ENCODE results near the gene USP27X. TPM values are rescaled to one million over a fixed set of nuclear protein-coding genes. Genes with fewer than 3 reads are reported as not detected.

Gene USP27X
- total and polyA plus RNA-seq, 2 of the 4 experiments (the other 2 are of a cell fraction), result 2.7 to 6.3 TPM

GRCh38 chrX:49919617-49920016 is 40.3 kb downstream of the USP27X start:
- dilution Hi-C loops (cut with HindIII; ENCODE audit: low sequenced_read_pairs, unreplicated experiment) (no loop called here), in situ Hi-C loops (cut with MboI; ENCODE audit: low sequenced_read_pairs) (loop anchor here (25.0 kb wide), 1 partner anchor 668 kb away; no protein-coding TSS in a partner anchor)
- CTCF ChIA-PET, result interaction anchor here (0.7 to 1.4 kb wide), 3 partner anchors 13 to 133 kb away, joined by 3 to 5 read pairs (median 4); no protein-coding TSS in a partner anchor

More at GRCh38 chrX:49919617-49920016, 40.3 kb downstream of the USP27X start:
- H3K4me3 ChIP-seq (ENCODE audit: insufficient read depth, low read depth, low read length), result no peak overlapping the region
- intact Hi-C loops (cut with micrococcal nuclease), result loop anchor here (10.0 kb wide), 1 partner anchor 775 kb away; no protein-coding TSS in a partner anchor
- ATAC-seq (ENCODE audit: low read depth) (no peak), DNase-seq (peak; percentile 46)
- H3K4me1 ChIP-seq (ENCODE audit: control insufficient read depth, insufficient read depth, low read length), result no peaks in the 10 kb centered on the region
- H2BK120ac ChIP-seq (ENCODE audit: low read depth, low read length), result no peak overlapping the region
- H2AK5ac ChIP-seq (ENCODE audit: low read depth, low read length), result no peak overlapping the region
- no peak overlapping the region for H2BK15ac ChIP-seq (ENCODE audit: low read depth, low read length)
- no peaks in the 10 kb centered on the region for H3K9me3 ChIP-seq (ENCODE audit: control insufficient read depth, insufficient read depth, low read length)
- no peak overlapping the region for H3K56ac ChIP-seq (ENCODE audit: extremely low read depth, insufficient read depth, low read length)
- no peak overlapping the region for H3K27ac ChIP-seq (ENCODE audit: insufficient read depth, low read length)
- H3K9me1 ChIP-seq (ENCODE audit: insufficient read depth, low read length), result no peaks in the 10 kb centered on the region
- no peak overlapping the region for H4K5ac ChIP-seq (ENCODE audit: low read depth, low read length)
- H4K20me1 ChIP-seq (ENCODE audit: insufficient read depth, low read length), result no peaks in the 10 kb centered on the region
- H3K27me3 ChIP-seq (ENCODE audit: control insufficient read depth, insufficient read depth, low read length), result no peaks in the 10 kb centered on the region
- WGBS, 2 experiments (ENCODE audit: extremely low coverage in 2 of 2, insufficient read length in 1 of 2), result no CpG with 5 or more reads among the region's 8 CpGs
- BruUV-seq (replicated peaks), result no TSS peak
- TF ChIP-seq MXI1 (IDR thresholded peaks at IDR 0.05; ENCODE audit: borderline replicate concordance, low read depth, low read length) (no peak), SMC3 (IDR thresholded peaks at IDR 0.05; ENCODE audit: low read depth, low read length) (peak; percentile 36), FOS (IDR thresholded peaks at IDR 0.05; ENCODE audit: low read depth, low read length) (no peak), BHLHE40 (IDR thresholded peaks at IDR 0.05; ENCODE audit: low read depth, low read length) (no peak), RCOR1 (IDR thresholded peaks at IDR 0.05; ENCODE audit: insufficient replicate concordance, low read length) (no peak), CEBPB (IDR thresholded peaks at IDR 0.05; ENCODE audit: low read depth, low read length) (no peak; the same call in 1 of the 2 replicates), NFE2L2 (IDR thresholded peaks at IDR 0.05; ENCODE audit: low read depth, low read length) (no peak), CHD1 (IDR thresholded peaks at IDR 0.05; ENCODE audit: low read depth, low read length) (no peak), CTCF (conservative IDR thresholded peaks at IDR 0.05; ENCODE audit: low read depth, low read length) (peak; percentile 63), MAZ (IDR thresholded peaks at IDR 0.05; ENCODE audit: borderline replicate concordance, low read depth, low read length) (peak; percentile 24; the same call in 1 of the 2 replicates), MAFK (IDR thresholded peaks at IDR 0.05; ENCODE audit: low read depth, low read length) (no peak), RAD21 (IDR thresholded peaks at IDR 0.05; ENCODE audit: low read length) (peak; percentile 45), RFX5 (IDR thresholded peaks at IDR 0.05; ENCODE audit: low read depth, low read length) (no peak), POLR2A (IDR thresholded peaks at IDR 0.05; ENCODE audit: low read depth, low read length) (no peak), ELK1 (IDR thresholded peaks at IDR 0.05; ENCODE audit: borderline replicate concordance, low read depth, low read length) (no peak), USF2 (IDR thresholded peaks at IDR 0.05; ENCODE audit: low read depth, low read length) (no peak)
- H3K79me1 ChIP-seq (ENCODE audit: low read depth in 1 of 2, low read length in 2 of 2), result no peaks in the 10 kb centered on the region
- no peak overlapping the region for H2BK20ac ChIP-seq (ENCODE audit: low read depth, low read length)
- H2AK9ac ChIP-seq (replicated peaks; ENCODE audit: low read depth, low read length, poor library complexity), result no peak overlapping the region
- no peak overlapping the region for H3K4ac ChIP-seq (ENCODE audit: low read depth, low read length)
- POLR2A ChIA-PET (ENCODE audit: unreplicated experiment), result no interaction called here
- no peak overlapping the region for H2BK5ac ChIP-seq (ENCODE audit: low read depth, low read length, poor library complexity, severe bottlenecking)
- no peak overlapping the region; a peak in 1 of 4 replicates for H4K8ac ChIP-seq (ENCODE audit: low read depth in 2 of 2, low read length in 2 of 2)
- no peak overlapping the region for H3K23ac ChIP-seq (ENCODE audit: low read depth, low read length)
- no peak overlapping the region for H3K9ac ChIP-seq (ENCODE audit: low read depth, low read length)
- H3K36me3 ChIP-seq (ENCODE audit: control insufficient read depth, insufficient read depth, low read length), result no peaks in the 10 kb centered on the region
- no peak overlapping the region for H3K14ac ChIP-seq (replicated peaks; ENCODE audit: low read depth, low read length)
- no peak overlapping the region for H2AFZ ChIP-seq (replicated peaks; ENCODE audit: low read length, poor library complexity)
- no peak overlapping the region for H3K4me2 ChIP-seq (ENCODE audit: low read depth, low read length)
- no peak overlapping the region for H4K91ac ChIP-seq (ENCODE audit: insufficient read depth, low read depth, low read length)
- H3K18ac ChIP-seq (ENCODE audit: low read depth, low read length), result no peak overlapping the region
